H1 (cell line): ENCODE measurements around the gene NR5A2. TPM values are rescaled to one million over a fixed set of nuclear protein-coding genes. Genes with fewer than 3 reads are reported as not detected.

Source experiments
- CTCF ChIA-PET: fragments of 300-600 bp; sonication (Branson Sonifier 250); formaldehyde crosslinking; loops from one replicate; lab custom pipeline; 2021; ENCODE audit not compliant: partially characterized antibody; lab: Charles Lee
- POLR2A ChIA-PET: fragments of 300-600 bp; sonication (Branson Sonifier 250); formaldehyde crosslinking; loops from one replicate; lab custom pipeline; 2021; ENCODE audit warnings: inconsistent platforms; ENCODE audit not compliant: partially characterized antibody; lab: Charles Lee
- DNase-seq, 2 experiments: peaks; one replicate each; pipeline versions ENCODE4 v3.0.0 to v3.0.0-alpha.2; 2010 to 2022; ENCODE audit warnings: low spot score in 2 of 2, low read depth in 1 of 2, mixed read lengths in 1 of 2
- FAIRE-seq: peaks from 2 replicates; lab custom pipeline; 2011; peaks lifted over from hg19 to GRCh38; lab: Jason Lieb, UNC
- H2AFZ ChIP-seq: 2 replicates; pipeline ENCODE4 v1.8.1; 2012; ENCODE audit warnings: low read length, inconsistent platforms
- H2AK5ac ChIP-seq: 2 replicates; pipeline ENCODE4 v1.6.1; 2013; ENCODE audit warnings: low read depth, low read length
- H2BK120ac ChIP-seq: replicated peaks from 2 replicates; pipeline ENCODE3; 2013; ENCODE audit warnings: low read depth, low read length, inconsistent platforms
- H2BK12ac ChIP-seq: 2 replicates; pipeline ENCODE4 v1.6.1; 2013; ENCODE audit warnings: low read depth, low read length
- H2BK15ac ChIP-seq: 2 replicates; pipeline ENCODE4 v1.6.1; 2013; ENCODE audit warnings: low read length
- H2BK20ac ChIP-seq: 2 replicates; pipeline ENCODE4 v1.6.1; 2013; ENCODE audit warnings: low read length
- H2BK5ac ChIP-seq: 2 replicates; pipeline ENCODE4 v1.6.1; 2013; ENCODE audit warnings: low read depth, low read length
- H3K14ac ChIP-seq: 2 replicates; pipeline ENCODE4 v1.6.1; 2013; ENCODE audit warnings: inconsistent platforms; ENCODE audit not compliant: insufficient read length
- H3K18ac ChIP-seq: 2 replicates; pipeline ENCODE4 v1.6.1; 2013; ENCODE audit warnings: low read length; ENCODE audit errors: extremely low read depth
- H3K23ac ChIP-seq: 2 replicates; pipeline ENCODE4 v1.6.1; 2013; ENCODE audit warnings: inconsistent platforms; ENCODE audit not compliant: insufficient read length
- H3K23me2 ChIP-seq: 2 replicates; pipeline ENCODE4 v1.6.1; 2013; ENCODE audit warnings: low read depth, low read length
- H3K27ac ChIP-seq: 2 replicates; pipeline ENCODE4 v1.6.1; 2011; ENCODE audit warnings: low read depth, low read length, inconsistent platforms
- H3K27me3 ChIP-seq, 4 experiments: replicated peaks in 1 of 4; 1 replicate in 1 of 4; 2 replicates in 3 of 4; pipeline versions ENCODE4 v1.6.1 to v1.8.1; 2011 to 2013; ENCODE audit warnings: low read length in 3 of 4, mild to moderate bottlenecking in 3 of 4, inconsistent platforms in 2 of 4, mixed read lengths in 2 of 4, moderate library complexity in 1 of 4; ENCODE audit not compliant: control insufficient read depth in 3 of 4, insufficient read depth in 3 of 4; ENCODE audit errors: extremely low read depth in 1 of 4
- H3K36me3 ChIP-seq, 4 experiments: 2 replicates each; pipeline versions ENCODE4 v1.6.1 to v1.8.1; 2011 to 2013; ENCODE audit warnings: mild to moderate bottlenecking in 4 of 4, low read length in 3 of 4, moderate library complexity in 2 of 4, control low read depth in 1 of 4, inconsistent platforms in 1 of 4; ENCODE audit not compliant: insufficient read depth in 4 of 4, control insufficient read depth in 2 of 4
- H3K4ac ChIP-seq: replicated peaks from 2 replicates; pipeline ENCODE3; 2013; ENCODE audit warnings: low read length, low read depth, mixed read lengths, inconsistent platforms; ENCODE audit not compliant: insufficient read length
- H3K4me1 ChIP-seq, 4 experiments: replicated peaks in 1 of 4; 1 replicate in 1 of 4; 2 replicates in 3 of 4; pipeline versions ENCODE4 v1.6.1 to v1.8.1; 2011 to 2013; ENCODE audit warnings: low read length in 3 of 4, inconsistent platforms in 2 of 4, mixed read lengths in 1 of 4; ENCODE audit not compliant: insufficient read depth in 4 of 4, control insufficient read depth in 3 of 4
- H3K4me2 ChIP-seq, 2 experiments: 2 replicates each; pipeline versions ENCODE4 v1.6.1 to v1.8.1; 2011 to 2013; ENCODE audit warnings: low read depth in 2 of 2, low read length in 2 of 2, control low read depth in 1 of 2, inconsistent platforms in 1 of 2, mild to moderate bottlenecking in 1 of 2; ENCODE audit not compliant: insufficient read depth in 1 of 2
- H3K4me3 ChIP-seq, 4 experiments: fragments of 200-600, 300-600 bp in 1 of 4; sonication (generic), shearing (Covaris generic), sonication (Bioruptor Twin) in 1 of 4; 2 replicates each; pipeline versions ENCODE4 v1.5.1 to v1.8.1; 2011 to 2016; ENCODE audit warnings: low read length in 4 of 4, low read depth in 3 of 4, control low read depth in 2 of 4, inconsistent platforms in 2 of 4, mild to moderate bottlenecking in 2 of 4, mixed read lengths in 1 of 4, moderate library complexity in 1 of 4; ENCODE audit not compliant: insufficient read depth in 2 of 4; ENCODE audit errors: extremely low read depth in 1 of 4
- H3K56ac ChIP-seq: replicated peaks from 2 replicates; pipeline ENCODE3; 2013; ENCODE audit warnings: low read depth, mild to moderate bottlenecking, mixed read lengths, low read length, inconsistent platforms; ENCODE audit not compliant: insufficient read length
- H3K79me1 ChIP-seq: 2 replicates; pipeline ENCODE4 v1.6.1; 2013; ENCODE audit warnings: low read depth, low read length, control low read depth
- H3K79me2 ChIP-seq, 2 experiments: 2 replicates each; pipeline versions ENCODE4 v1.6.1 to v1.8.1; 2012 to 2013; ENCODE audit warnings: low read length in 2 of 2, mild to moderate bottlenecking in 2 of 2, inconsistent platforms in 1 of 2; ENCODE audit not compliant: insufficient read depth in 2 of 2, control insufficient read depth in 1 of 2
- H3K9ac ChIP-seq, 4 experiments: replicated peaks in 1 of 4; 1 replicate in 1 of 4; 2 replicates in 3 of 4; pipeline versions ENCODE4 v1.6.1 to v1.8.1; 2011 to 2013; ENCODE audit warnings: low read depth in 3 of 4, low read length in 3 of 4, control low read depth in 2 of 4, mild to moderate bottlenecking in 2 of 4, moderate library complexity in 2 of 4, inconsistent platforms in 1 of 4; ENCODE audit errors: extremely low read depth in 1 of 4
- H3K9me3 ChIP-seq, 2 experiments: 2 replicates each; pipeline versions ENCODE4 v1.6.1 to v1.8.1; 2012 to 2013; ENCODE audit warnings: mild to moderate bottlenecking in 2 of 2, moderate library complexity in 2 of 2, control low read depth in 1 of 2, inconsistent platforms in 1 of 2, low read depth in 1 of 2, low read length in 1 of 2, mixed read lengths in 1 of 2; ENCODE audit not compliant: insufficient read depth in 2 of 2
- H4K20me1 ChIP-seq, 2 experiments: replicated peaks in 1 of 2; 2 replicates each; pipeline versions ENCODE3 to v1.8.1; 2011 to 2013; ENCODE audit warnings: inconsistent platforms in 2 of 2, low read length in 2 of 2, mild to moderate bottlenecking in 1 of 2; ENCODE audit not compliant: insufficient read depth in 2 of 2, control insufficient read depth in 1 of 2
- H4K5ac ChIP-seq: 2 replicates; pipeline ENCODE4 v1.6.1; 2013; ENCODE audit warnings: low read length, low read depth, mixed read lengths, inconsistent platforms; ENCODE audit not compliant: insufficient read length
- H4K8ac ChIP-seq: 2 replicates; pipeline ENCODE4 v1.8.0; 2013; ENCODE audit warnings: mild to moderate bottlenecking, moderate library complexity, low read length, inconsistent platforms; ENCODE audit not compliant: insufficient read depth; ENCODE audit errors: extremely low read depth
- H4K91ac ChIP-seq: replicated peaks from 2 replicates; pipeline ENCODE3; 2013; ENCODE audit warnings: low read length, mixed read lengths, inconsistent platforms; ENCODE audit not compliant: insufficient read length
- ASH2L ChIP-seq: fragments of 200-600, 300-600 bp; sonication (generic); IDR thresholded peaks from one replicate; pipeline ENCODE4 v1.7.1; 2017; ENCODE audit warnings: low read length
- EZH2 ChIP-seq: fragments of 200-600 bp; sonication (generic); IDR thresholded peaks from 2 replicates; pipeline ENCODE4 v1.7.1; 2012; ENCODE audit warnings: low read depth, mild to moderate bottlenecking, moderate library complexity, low read length, inconsistent platforms; ENCODE audit not compliant: severe bottlenecking
- PHF8 ChIP-seq: fragments of 200-600 bp; sonication (generic); conservative IDR thresholded peaks from 2 replicates; pipeline ENCODE4 v1.7.1; 2012; ENCODE audit warnings: low read depth, mild to moderate bottlenecking, inconsistent platforms, low read length, moderate library complexity
- RAD21 ChIP-seq, 2 experiments: IDR thresholded peaks in 1 of 2; conservative IDR thresholded peaks in 1 of 2; 2 replicates each; pipeline ENCODE4 v1.6.1; 2011; ENCODE audit warnings: low read depth in 2 of 2, low read length in 2 of 2, improper control_type of control experiment in 1 of 2, inconsistent platforms in 1 of 2, mild to moderate bottlenecking in 1 of 2, moderate library complexity in 1 of 2
- SUZ12 ChIP-seq: fragments of 200-600 bp; sonication (generic); IDR thresholded peaks from 2 replicates; pipeline ENCODE4 v1.6.1; 2012; ENCODE audit warnings: mild to moderate bottlenecking, inconsistent platforms, low read length, moderate library complexity, mixed read lengths
- WGBS, 2 experiments: shearing (Covaris generic) in 1 of 2; methylation state at CpG; one replicate each; pipeline versions ENCODE4 v1.1.6 to v1.1.7; 2013 to 2015; ENCODE audit warnings: low lambda C conversion rate in 2 of 2, mixed read lengths in 2 of 2, inconsistent platforms in 1 of 2, low coverage in 1 of 2, missing lambda C conversion rate in 1 of 2; ENCODE audit not compliant: insufficient replicate concordance in 2 of 2, insufficient coverage in 1 of 2, insufficient read length in 1 of 2; ENCODE audit errors: extremely low coverage in 1 of 2, missing lambda C conversion rate in 1 of 2; 5-methylcytosine and 5-hydroxymethylcytosine counted together
- polyA plus RNA-seq, 7 experiments: library from polyadenylated mRNA; depleted of rRNA in 3 of 7; stranded (reverse) in 5 of 7; unstranded in 2 of 7; fragments of >200 nt in 5 of 7; fragments of 200-250 nt in 2 of 7; gene quantifications; 1 replicate in 5 of 7; 2 replicates in 1 of 7; 4 replicates in 1 of 7; pipeline versions ENCODE4 v1.2.1 to v1.2.3, GENCODE V29; 2011 to 2013; ENCODE audit warnings: missing spikeins in 2 of 7, mixed read lengths in 2 of 7
- total RNA-seq: library from RNA; stranded (reverse); fragmentation: NEBNext Ultra II Directional; extraction: Animal tissue kit (Norgen Biotek cat#: 25700); gene quantifications from 2 replicates; pipeline ENCODE4 v1.2.1, GENCODE V29; 2021

Gene NR5A2
- total and polyA plus RNA-seq, 2 of the 8 experiments (the other 6 are each of a cell fraction or from before 2014, with no cell fraction given): 1.7 to 11.6 TPM

DNA sequence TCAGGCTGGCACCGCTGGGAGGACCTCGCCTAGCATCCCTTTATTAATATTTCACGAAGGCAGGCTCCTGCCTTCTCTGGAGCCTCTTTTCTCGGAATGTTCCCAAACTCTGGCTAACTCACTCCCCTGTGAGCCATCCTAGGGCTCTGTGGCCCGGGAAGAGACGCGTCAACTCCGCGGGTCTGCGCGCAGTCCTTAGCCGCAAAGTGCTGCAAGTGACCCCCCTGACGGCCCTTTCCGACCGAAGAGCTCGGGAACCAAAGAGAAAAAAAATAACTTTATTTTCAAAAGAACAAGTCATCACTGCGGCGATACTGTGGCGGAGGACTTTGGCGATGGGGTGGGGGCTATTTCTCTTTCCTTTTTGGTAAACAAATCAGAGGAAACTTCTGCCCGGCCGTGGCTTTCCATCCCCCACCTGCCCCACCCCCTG, 14.6 kb downstream of the NR5A2 start:
- Histone ChIP-seq H2BK12ac (no peak overlapping the region), H3K27ac (no peak overlapping the region), H3K9me3 (no peaks in the 10 kb centered on the region), H3K4me1 (peaks cover 0 to 10% (median 9%) of the 10 kb centered on the region in 4 experiments; a peak in 5 of 7 replicates), H3K4me2 (peak overlapping the region; percentile 83 to 98), H3K9ac (no peak overlapping the region), H4K20me1 (peaks cover 0 to 2% of the 10 kb centered on the region in 2 experiments), H3K4ac (no peak overlapping the region), H4K8ac (no peak overlapping the region), H3K79me2 (no peaks in the 10 kb centered on the region; a peak in 1 of 4 replicates), H2BK5ac (no peak overlapping the region), H2BK120ac (no peak overlapping the region)
- FAIRE-seq: no peak
- 2% methylated on average over 20 of the region's 22 CpGs; no CpG with 5 or more reads in 1 of the 2 experiments for WGBS, 2 experiments
- DNase-seq: peak in 1 of 2 experiments; percentile 59
- TF ChIP-seq SUZ12 (0 out of 2 replicates have a peak, but pooled peaks have one; percentile 17), PHF8 (0 out of 2 replicates have a peak, but pooled peaks have one; percentile 25), ASH2L (peak; percentile 7), RAD21 (IDR thresholded peaks at IDR 0.05 in 1 of 2, conservative IDR thresholded peaks at IDR 0.05 in 1 of 2; ENCODE audit: low read depth in 2 of 2, low read length in 2 of 2) (no peak), EZH2 (peak; percentile 30)
- TF ChIP-seq, all 59 proteins: peak for 4
- ChIA-PET POLR2A (no interaction called here), CTCF (interaction anchor here (1.1 to 1.4 kb wide), 2 partner anchors 12 to 265 kb away, joined by 3 to 4 read pairs; no protein-coding TSS in a partner anchor)
- Histone ChIP-seq H3K36me3 (no peaks in the 10 kb centered on the region), H3K23ac (no peak overlapping the region), H4K91ac (no peak overlapping the region), H3K4me3 (peak overlapping the region; percentile 49 to 88 (median 74)), H2AFZ (no peak overlapping the region), H4K5ac (no peak overlapping the region), H3K23me2 (peaks cover 34% of the 10 kb centered on the region), H2BK15ac (no peak overlapping the region), H2BK20ac (no peak overlapping the region), H3K27me3 (peaks cover 12 to 61% (median 49%) of the 10 kb centered on the region in 4 experiments; a peak in 6 of 7 replicates), H3K14ac (no peak overlapping the region), H3K79me1 (no peaks in the 10 kb centered on the region; the same call in 1 of the 2 replicates), H2AK5ac (no peak overlapping the region), H3K18ac (no peak overlapping the region), H3K56ac (no peak overlapping the region)
